ENCODE results near the gene MYL1. TPM values are rescaled to one million over a fixed set of nuclear protein-coding genes. Genes with fewer than 3 reads are reported as not detected.

MYL1 gene
- total and polyA plus RNA-seq, 2 of the 8 experiments (the other 6 are each of a cell fraction or from before 2014, with no cell fraction given): not detected

DNA sequence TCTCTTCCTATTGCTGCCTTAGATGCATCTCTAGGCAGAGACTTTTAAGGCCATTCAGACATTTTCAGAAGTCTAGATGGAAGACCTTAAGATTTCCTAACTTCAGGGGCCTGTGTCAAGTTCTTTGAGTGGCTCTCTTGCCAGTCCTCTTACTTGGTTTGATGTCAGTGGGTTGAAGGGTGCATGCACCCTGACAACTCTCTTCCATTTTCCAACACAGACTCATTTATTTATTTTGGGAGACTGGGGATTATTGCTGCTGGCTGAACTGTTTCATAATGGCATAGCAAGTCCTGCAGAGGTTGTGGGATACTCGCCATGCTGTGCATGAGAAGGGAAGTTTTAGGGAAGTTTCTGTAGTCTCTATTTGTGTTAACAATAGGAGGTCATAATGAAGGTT lies 50.7 kb downstream of the MYL1 start:
- no peak overlapping the region for H2BK5ac ChIP-seq (ENCODE audit: low read depth, low read length)
- CTCF ChIA-PET (ENCODE audit: partially characterized antibody): no interaction called here
- TF ChIP-seq, protein P1, sequence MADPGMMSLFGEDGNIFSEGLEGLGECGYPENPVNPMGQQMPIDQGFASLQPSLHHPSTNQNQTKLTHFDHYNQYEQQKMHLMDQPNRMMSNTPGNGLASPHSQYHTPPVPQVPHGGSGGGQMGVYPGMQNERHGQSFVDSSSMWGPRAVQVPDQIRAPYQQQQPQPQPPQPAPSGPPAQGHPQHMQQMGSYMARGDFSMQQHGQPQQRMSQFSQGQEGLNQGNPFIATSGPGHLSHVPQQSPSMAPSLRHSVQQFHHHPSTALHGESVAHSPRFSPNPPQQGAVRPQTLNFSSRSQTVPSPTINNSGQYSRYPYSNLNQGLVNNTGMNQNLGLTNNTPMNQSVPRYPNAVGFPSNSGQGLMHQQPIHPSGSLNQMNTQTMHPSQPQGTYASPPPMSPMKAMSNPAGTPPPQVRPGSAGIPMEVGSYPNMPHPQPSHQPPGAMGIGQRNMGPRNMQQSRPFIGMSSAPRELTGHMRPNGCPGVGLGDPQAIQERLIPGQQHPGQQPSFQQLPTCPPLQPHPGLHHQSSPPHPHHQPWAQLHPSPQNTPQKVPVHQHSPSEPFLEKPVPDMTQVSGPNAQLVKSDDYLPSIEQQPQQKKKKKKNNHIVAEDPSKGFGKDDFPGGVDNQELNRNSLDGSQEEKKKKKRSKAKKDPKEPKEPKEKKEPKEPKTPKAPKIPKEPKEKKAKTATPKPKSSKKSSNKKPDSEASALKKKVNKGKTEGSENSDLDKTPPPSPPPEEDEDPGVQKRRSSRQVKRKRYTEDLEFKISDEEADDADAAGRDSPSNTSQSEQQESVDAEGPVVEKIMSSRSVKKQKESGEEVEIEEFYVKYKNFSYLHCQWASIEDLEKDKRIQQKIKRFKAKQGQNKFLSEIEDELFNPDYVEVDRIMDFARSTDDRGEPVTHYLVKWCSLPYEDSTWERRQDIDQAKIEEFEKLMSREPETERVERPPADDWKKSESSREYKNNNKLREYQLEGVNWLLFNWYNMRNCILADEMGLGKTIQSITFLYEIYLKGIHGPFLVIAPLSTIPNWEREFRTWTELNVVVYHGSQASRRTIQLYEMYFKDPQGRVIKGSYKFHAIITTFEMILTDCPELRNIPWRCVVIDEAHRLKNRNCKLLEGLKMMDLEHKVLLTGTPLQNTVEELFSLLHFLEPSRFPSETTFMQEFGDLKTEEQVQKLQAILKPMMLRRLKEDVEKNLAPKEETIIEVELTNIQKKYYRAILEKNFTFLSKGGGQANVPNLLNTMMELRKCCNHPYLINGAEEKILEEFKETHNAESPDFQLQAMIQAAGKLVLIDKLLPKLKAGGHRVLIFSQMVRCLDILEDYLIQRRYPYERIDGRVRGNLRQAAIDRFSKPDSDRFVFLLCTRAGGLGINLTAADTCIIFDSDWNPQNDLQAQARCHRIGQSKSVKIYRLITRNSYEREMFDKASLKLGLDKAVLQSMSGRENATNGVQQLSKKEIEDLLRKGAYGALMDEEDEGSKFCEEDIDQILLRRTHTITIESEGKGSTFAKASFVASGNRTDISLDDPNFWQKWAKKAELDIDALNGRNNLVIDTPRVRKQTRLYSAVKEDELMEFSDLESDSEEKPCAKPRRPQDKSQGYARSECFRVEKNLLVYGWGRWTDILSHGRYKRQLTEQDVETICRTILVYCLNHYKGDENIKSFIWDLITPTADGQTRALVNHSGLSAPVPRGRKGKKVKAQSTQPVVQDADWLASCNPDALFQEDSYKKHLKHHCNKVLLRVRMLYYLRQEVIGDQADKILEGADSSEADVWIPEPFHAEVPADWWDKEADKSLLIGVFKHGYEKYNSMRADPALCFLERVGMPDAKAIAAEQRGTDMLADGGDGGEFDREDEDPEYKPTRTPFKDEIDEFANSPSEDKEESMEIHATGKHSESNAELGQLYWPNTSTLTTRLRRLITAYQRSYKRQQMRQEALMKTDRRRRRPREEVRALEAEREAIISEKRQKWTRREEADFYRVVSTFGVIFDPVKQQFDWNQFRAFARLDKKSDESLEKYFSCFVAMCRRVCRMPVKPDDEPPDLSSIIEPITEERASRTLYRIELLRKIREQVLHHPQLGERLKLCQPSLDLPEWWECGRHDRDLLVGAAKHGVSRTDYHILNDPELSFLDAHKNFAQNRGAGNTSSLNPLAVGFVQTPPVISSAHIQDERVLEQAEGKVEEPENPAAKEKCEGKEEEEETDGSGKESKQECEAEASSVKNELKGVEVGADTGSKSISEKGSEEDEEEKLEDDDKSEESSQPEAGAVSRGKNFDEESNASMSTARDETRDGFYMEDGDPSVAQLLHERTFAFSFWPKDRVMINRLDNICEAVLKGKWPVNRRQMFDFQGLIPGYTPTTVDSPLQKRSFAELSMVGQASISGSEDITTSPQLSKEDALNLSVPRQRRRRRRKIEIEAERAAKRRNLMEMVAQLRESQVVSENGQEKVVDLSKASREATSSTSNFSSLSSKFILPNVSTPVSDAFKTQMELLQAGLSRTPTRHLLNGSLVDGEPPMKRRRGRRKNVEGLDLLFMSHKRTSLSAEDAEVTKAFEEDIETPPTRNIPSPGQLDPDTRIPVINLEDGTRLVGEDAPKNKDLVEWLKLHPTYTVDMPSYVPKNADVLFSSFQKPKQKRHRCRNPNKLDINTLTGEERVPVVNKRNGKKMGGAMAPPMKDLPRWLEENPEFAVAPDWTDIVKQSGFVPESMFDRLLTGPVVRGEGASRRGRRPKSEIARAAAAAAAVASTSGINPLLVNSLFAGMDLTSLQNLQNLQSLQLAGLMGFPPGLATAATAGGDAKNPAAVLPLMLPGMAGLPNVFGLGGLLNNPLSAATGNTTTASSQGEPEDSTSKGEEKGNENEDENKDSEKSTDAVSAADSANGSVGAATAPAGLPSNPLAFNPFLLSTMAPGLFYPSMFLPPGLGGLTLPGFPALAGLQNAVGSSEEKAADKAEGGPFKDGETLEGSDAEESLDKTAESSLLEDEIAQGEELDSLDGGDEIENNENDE (IDR thresholded peaks at IDR 0.05; ENCODE audit: insufficient replicate concordance, low read length): no peak

More for the DNA sequence above, 50.7 kb downstream of the MYL1 start:
- H2AK5ac ChIP-seq (ENCODE audit: low read depth, low read length): no peak overlapping the region
- H3K56ac ChIP-seq (replicated peaks; ENCODE audit: insufficient read length, low read depth, low read length): no peak overlapping the region
- no peaks in the 10 kb centered on the region for H3K36me3 ChIP-seq (ENCODE audit: control insufficient read depth in 2 of 4, insufficient read depth in 4 of 4, low read length in 3 of 4)
- H2BK20ac ChIP-seq (ENCODE audit: low read length): no peak overlapping the region
- no peaks in the 10 kb centered on the region for H3K4me1 ChIP-seq (replicated peaks in 1 of 4; ENCODE audit: control insufficient read depth in 3 of 4, insufficient read depth in 4 of 4, low read length in 3 of 4)
- no peak overlapping the region for H2BK15ac ChIP-seq (ENCODE audit: low read length)
- no peak overlapping the region for H2BK12ac ChIP-seq (ENCODE audit: low read depth, low read length)
- no peak overlapping the region for H4K8ac ChIP-seq (ENCODE audit: extremely low read depth, insufficient read depth, low read length)
- FAIRE-seq (no peak), DNase-seq (ENCODE audit: low read depth in 1 of 2, low spot score in 2 of 2) (no peak)
- H3K4me3 ChIP-seq (ENCODE audit: extremely low read depth in 1 of 4, insufficient read depth in 2 of 4, low read depth in 3 of 4, low read length in 4 of 4): no peak overlapping the region
- WGBS, 2 experiments (ENCODE audit: extremely low coverage in 1 of 2, insufficient coverage in 1 of 2, insufficient read length in 1 of 2, insufficient replicate concordance in 2 of 2, low coverage in 1 of 2, low lambda C conversion rate in 2 of 2, missing lambda C conversion rate in 1 of 2): 89% methylated on average over 1 of the region's 1 CpG; no CpG with 5 or more reads in 1 of the 2 experiments
- H2BK120ac ChIP-seq (replicated peaks; ENCODE audit: low read depth, low read length): no peak overlapping the region
- no peaks in the 10 kb centered on the region for H3K9me3 ChIP-seq (ENCODE audit: insufficient read depth in 2 of 2, low read depth in 1 of 2, low read length in 1 of 2)
- no peak overlapping the region for H3K4ac ChIP-seq (replicated peaks; ENCODE audit: insufficient read length, low read depth, low read length)
- H3K79me1 ChIP-seq (ENCODE audit: low read depth, low read length): no peaks in the 10 kb centered on the region
- no peak overlapping the region for H3K9ac ChIP-seq (replicated peaks in 1 of 4; ENCODE audit: extremely low read depth in 1 of 4, low read depth in 3 of 4, low read length in 3 of 4)
- no peak overlapping the region for H3K18ac ChIP-seq (ENCODE audit: extremely low read depth, low read length)
- H3K4me2 ChIP-seq (ENCODE audit: insufficient read depth in 1 of 2, low read depth in 2 of 2, low read length in 2 of 2): no peak overlapping the region
- no peak overlapping the region for H3K14ac ChIP-seq (ENCODE audit: insufficient read length)
- H2AFZ ChIP-seq (ENCODE audit: low read length): no peak overlapping the region
- no peaks in the 10 kb centered on the region for H4K20me1 ChIP-seq (replicated peaks in 1 of 2; ENCODE audit: control insufficient read depth in 1 of 2, insufficient read depth in 2 of 2, low read length in 2 of 2)
- H4K5ac ChIP-seq (ENCODE audit: insufficient read length, low read depth, low read length): no peak overlapping the region
- H3K27ac ChIP-seq (ENCODE audit: low read depth, low read length): no peak overlapping the region
- H3K23ac ChIP-seq (ENCODE audit: insufficient read length): no peak overlapping the region
- no peaks in the 10 kb centered on the region for H3K79me2 ChIP-seq (ENCODE audit: control insufficient read depth in 1 of 2, insufficient read depth in 2 of 2, low read length in 2 of 2)
- no peak overlapping the region for H4K91ac ChIP-seq (replicated peaks; ENCODE audit: insufficient read length, low read length)
- H3K27me3 ChIP-seq (replicated peaks in 1 of 4; ENCODE audit: control insufficient read depth in 3 of 4, extremely low read depth in 1 of 4, insufficient read depth in 3 of 4, low read length in 3 of 4): no peaks in the 10 kb centered on the region
- POLR2A ChIA-PET (ENCODE audit: partially characterized antibody): no interaction called here
- no peaks in the 10 kb centered on the region for H3K23me2 ChIP-seq (ENCODE audit: low read depth, low read length)

Data from H1 (cell line).